ENCODE results near the gene ARRB2.

DNA sequence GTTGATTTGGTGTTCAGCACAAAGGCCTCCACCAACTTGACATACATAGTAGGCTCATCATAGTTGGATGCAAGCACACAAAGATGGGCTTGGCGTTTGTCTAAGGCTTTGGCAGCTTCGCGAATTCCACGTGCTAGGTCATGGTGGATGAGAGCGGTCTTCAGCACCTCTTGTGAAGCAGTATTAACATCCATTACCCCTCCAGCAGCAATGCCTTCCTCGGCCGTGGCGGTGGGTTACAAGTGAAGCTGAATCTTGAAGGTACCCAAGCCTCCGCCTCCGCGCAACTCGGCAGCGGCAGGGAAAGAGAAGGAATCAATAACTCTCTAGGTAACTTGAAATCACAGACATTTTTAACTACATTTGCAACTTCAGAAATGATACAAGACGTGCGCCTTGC lies 5.4 kb upstream of the ARRB2 start:
- no peak for TF ChIP-seq CTCF (IDR thresholded peaks at IDR 0.05)
- TF ChIP-seq POLR2A (IDR thresholded peaks at IDR 0.05): no peak
